SHP77 treated with DMSO at 0.1 percent for 48 hours (cell line): ENCODE data around the gene PRICKLE3.
"Not testable (repeated sequence)": the region's sequence is repeated elsewhere in the genome, so short reads cannot be mapped to it uniquely, and the experiment has no call there.

ENCODE experiments used
- DNase-seq: peaks from one replicate; lab custom pipeline; 2025; lab: John Stamatoyannopoulos, UW

The PRICKLE3 gene

DNA sequence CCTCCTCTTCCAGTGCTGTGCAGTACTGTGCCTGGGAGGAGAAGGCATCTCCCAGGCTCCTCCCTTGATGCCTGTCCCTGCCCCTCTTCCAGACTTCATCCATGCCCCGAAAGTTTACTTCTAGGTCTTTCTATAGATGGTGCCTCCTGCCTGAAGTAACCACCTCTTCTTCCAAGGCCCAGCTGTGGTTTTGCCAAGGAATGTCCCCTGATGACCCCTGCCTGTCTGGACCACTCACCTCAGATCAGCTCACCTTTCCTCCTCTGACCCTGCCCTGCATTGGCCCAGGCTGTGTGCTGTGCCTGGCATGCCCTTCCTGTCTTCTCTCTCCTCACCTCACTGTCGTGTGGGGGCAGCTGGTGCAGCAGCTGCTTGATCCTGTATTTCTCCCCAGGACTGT lies 6.8 kb downstream of the PRICKLE3 start:
- no peak for DNase-seq

DNA sequence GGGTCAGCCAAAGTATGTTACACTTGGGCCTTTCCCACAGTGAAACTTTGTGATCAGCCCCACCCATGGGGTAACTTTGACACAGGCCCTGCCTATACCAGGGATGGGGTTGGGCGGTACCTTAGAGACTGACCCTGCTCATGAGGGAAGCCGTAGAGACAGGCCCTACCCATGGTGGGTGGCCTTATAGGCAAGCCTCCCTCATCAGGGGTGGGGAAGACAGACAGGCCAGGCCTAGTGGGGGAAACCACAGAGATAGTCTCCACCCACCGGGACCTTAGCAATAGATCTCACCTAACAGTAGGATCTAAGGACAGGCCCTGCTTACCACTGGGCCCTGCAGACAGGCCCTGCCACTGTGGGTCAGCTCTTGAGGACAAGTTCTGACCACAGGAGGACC lies 7.6 kb downstream of the PRICKLE3 start:
- DNase-seq: no peak

DNA sequence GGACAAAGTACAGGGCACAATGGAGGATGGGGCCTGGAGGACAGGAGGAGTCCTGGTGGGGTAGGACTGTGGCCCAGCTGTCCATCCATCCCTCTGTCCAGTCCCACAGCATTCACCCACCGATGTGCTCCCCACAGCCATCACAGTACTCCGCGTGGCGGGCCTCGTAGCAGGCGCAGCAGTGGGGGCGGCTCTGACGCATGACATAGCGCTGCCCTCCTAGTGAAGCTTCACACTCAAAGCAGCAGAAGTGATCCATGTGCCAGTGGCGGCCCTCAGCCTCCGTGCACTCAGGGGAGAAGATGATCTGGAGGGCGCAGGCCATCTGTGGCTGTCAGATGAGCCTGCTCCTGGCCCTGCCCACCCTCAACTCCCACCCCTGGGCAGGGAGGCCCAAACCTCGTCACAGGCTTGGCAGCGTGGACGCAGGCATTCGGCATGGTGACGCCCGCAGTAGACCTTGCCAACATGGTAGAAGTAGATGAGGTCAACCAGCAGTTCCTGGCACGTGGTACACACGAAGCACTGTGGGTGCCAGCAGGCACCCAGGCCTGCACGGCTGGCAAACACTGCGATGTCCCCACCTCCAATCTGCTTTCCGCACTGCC lies 8.2 kb downstream of the PRICKLE3 start:
- DNase-seq: no peak

DNA sequence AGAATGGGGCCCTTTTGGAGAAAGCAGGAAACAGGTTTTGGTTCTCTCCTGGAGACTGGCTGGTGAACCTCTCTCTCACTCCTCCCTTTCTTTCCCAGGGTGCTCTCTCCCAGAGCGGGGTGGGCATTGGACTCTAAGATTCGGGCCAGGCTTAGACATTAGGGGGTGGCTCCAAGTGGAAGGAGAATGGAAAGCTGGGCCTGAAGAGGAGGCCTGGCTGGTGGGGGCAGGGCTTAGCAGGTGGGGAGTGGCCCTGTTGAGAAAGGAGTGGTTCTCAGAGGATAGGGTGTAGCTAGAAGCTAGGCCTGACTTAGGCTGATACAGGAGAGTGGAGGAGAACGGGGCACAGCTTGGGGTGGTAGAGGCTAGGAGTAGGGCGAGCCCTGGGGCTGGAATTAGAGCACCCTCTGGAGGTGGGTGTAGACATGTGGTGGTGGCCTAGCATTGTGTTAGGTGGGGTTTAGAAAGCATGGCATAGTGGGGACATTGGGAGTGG lies 8.8 kb downstream of the PRICKLE3 start:
- DNase-seq: no peak

DNA sequence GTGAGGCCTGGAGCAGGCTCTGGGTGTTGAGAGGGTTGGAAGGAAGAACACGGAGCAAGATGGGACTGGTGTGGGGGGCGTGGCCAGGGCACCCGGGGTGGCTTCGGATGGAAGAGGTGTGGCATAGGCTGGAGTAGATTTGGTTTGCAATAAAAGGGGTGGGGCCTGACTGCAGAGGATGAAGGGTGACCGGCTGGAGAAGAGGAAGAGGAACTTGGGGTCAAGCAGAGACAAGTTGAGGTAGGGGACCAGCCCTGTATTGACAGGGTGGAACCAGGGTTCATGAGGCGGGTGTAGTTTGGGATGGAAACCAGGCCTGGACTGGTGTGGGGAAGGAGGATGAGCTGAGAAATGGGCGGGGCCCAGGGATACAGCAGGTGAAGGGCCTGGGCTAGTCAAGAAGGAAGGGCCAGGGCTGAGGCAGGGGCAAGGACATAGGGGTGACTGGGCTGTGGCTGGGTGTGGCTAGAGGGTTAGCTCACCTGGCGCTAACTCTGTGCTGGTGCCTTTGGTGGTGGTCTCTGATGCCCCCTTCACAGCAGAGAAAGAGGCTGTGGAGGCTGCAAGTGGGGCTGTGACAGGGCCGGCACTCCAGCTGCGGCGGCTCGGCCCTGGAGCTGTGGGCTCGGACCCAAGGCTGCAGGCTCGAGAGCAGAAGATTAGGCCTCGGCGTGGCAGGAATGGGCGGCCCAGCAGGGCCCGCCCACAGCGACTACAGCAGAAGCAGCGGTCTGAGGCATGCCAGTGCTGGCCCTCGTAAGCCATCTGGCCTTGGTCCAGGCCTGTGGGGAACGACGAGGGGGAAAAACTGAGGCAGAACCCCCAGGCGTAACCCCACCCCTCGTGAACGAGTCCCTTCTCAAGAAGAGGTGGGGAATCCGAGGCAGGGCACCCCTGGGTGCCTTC lies 9.5 kb downstream of the PRICKLE3 start:
- no peak for DNase-seq

DNA sequence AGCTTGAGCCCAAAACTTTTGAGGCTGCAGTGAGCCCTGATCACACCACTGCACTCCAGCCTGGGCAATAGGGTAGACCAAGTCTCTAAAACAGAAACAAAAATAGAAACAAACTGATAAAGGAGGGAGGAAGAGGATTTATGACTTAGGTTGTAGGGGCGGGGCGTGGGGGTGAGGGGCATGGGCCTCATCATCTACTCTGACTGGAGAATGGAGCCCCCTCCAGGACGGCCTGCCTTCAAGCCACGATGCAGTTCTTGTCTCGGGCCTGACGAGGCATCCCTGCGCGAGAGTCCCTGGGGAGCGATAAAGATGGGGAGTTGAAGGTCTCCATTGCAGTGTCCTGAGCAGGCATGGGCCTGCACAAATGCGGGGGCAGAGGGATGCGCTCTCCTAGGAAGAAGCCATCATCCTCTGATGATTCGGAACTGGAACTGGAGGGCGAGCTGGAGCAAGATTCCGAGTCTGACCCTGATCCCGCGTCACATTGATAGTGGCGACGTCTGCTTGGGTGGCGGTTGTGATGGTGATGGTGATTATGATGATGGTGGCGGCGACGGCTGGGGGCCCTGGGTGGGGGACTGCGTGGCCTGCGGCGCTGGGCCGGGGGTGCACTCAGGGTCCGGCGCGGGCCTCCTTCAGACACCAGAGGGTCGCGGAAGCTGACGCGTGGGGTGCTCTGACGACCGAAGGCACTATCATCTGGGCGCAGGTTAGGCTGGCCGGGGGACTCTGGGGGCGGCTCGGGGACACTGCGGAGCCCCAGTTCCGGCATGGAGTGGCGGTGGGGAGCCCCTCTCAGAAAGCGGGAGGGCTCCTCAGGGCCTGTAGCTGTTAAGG lies 10.5 kb downstream of the PRICKLE3 start:
- no peak for DNase-seq

DNA sequence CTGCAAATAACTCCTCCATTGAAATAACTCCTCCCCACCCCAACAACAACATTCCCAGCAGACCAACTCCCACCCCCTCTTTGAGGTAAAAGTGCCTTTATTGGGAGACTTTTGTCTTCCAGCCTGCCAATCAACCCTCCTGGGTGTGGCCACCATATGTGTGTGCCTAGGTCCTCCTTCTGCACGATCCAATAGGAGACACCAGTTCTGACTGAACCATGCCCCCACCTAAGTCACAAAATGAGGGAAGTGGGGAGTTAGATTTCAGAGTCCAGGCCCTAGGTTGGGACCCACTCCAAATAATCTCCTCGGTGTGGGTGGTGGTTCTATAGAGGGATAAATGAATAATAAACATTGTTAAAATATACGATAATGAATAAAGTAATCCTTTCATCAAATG lies 11.4 kb downstream of the PRICKLE3 start:
- no peak for DNase-seq

DNA sequence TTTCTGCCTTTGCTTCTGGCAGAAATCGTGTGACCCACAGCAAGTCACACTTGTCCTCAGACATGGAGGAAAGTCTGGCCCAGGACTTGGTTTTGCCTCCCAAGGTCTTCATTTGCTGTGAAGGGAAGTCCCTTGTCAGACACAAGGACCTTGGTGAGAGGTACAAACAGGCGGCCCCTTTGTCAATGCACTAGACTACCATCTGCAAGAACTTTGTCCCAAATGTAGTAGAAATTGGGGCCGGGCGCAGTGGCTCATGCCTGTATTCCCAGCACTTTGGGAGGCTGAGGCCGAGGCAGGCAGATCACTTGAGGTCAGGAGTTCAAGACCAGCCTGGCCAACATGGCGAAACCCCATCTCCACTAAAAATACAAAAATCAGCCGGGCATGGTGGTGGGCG lies 12.6 kb downstream of the PRICKLE3 start:
- DNase-seq: not testable (repeated sequence)

DNA sequence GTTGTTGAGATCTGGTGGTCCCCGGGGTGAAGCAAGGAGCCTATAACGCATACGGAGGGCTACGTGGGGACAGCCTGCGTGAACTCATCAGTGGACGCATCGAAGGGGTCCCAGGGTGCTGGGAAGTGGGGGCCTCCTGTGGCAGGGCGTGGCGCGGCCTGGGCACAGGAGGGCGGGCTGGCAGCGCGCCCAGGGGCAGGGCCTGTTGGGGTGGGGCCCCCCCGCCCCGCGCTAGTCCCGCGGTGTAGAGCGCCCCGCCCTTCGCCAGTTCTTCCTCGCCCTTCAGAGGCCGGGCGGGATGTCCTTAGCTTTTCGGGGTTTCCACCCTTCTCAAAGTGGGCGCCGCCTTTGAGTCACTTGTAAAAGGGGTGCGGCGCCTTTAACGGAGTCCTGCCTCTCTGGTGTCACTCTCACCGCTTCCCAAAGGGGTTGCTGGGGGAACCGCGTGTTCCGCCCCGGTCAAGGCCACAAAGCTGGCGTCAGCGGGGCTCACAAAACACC lies 13.8 kb downstream of the PRICKLE3 start:
- no peak for DNase-seq

DNA sequence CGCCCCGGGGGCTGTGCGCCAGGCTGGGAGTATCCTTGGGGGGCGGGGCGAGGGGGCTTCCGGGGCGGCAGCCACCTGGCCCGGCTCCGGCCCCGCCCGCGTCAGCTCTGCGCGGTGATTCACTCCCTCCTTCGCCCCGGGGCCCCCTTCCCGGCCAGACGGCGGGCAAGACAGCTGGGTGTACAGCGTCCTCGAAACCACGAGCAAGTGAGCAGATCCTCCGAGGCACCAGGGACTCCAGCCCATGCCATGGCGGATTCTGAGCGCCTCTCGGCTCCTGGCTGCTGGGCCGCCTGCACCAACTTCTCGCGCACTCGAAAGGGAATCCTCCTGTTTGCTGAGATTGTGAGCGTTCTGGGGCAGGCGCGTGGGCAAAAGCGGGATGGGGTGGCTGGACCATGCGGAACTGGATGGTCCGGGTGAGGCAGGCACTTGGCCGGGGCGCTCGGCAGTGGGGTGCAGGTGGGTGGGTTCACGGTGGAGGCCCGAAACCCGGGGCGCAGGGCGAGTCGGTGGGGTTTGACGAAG lies 14.4 kb downstream of the PRICKLE3 start, which contains the start of gene PLP2:
Gene PLP2 (plus strand): TSS at position 147 of the 528 bp plus-strand sequence. CDS start 103 bp downstream, at position 250.
- no peak for DNase-seq

DNA sequence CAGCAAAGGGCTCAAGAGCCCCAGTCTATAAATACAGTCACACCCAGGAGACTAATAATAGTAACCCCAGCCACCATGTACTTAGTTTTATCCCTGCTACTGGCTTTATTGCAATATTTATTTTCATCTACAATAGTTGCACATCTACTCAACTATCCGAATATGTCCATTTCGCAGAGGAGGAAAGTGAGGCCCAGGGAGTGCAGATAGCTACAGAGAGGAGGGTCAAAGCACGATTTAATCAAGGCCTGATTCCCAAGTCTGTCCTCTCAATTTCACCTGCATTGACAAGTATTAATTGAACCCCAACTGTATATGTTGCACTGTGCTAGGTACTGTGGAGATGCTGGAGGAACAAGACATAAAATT lies 18.4 kb downstream of the PRICKLE3 start:
- DNase-seq: no peak

DNA sequence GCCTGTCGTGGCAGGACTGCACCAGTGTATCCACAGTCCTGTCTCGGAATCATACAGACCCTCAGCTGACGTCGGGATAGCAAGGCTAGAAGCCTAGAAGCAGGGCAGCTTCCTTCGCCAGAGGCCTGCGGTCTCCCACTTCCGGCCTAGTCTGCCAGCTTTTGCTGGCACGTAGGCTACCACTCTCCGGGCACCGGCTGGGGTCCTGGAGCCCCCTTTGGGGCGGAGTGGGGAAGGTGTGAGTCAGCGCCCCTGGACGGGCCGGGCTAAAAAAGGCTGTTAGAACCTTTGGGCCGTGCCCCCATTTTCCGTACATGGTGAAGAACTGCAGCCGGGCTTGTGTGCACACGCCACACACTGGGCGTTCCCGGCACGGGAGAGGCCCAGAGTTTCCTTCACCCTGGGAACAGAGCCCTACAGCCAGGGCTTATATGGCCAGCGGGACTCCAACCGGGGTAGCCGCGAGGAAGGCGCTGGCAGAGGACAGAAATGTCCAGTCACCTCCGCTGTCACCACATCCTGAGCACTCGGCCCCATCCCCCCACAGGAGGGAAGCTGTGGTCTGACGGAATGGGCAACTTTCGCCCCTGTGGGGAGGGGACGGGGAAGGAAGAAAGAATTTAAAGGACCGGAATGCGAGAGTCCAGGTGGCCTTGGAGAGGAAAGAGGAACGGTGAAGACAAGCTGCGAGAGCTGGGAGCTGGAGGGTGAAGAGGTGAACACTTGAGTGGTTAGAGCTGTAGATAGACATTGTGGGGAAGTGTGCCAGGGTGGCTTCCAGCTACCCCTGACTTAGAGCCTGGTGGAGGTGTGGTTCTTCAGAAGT lies 19.0 kb downstream of the PRICKLE3 start:
- DNase-seq: peak; percentile 26

DNA sequence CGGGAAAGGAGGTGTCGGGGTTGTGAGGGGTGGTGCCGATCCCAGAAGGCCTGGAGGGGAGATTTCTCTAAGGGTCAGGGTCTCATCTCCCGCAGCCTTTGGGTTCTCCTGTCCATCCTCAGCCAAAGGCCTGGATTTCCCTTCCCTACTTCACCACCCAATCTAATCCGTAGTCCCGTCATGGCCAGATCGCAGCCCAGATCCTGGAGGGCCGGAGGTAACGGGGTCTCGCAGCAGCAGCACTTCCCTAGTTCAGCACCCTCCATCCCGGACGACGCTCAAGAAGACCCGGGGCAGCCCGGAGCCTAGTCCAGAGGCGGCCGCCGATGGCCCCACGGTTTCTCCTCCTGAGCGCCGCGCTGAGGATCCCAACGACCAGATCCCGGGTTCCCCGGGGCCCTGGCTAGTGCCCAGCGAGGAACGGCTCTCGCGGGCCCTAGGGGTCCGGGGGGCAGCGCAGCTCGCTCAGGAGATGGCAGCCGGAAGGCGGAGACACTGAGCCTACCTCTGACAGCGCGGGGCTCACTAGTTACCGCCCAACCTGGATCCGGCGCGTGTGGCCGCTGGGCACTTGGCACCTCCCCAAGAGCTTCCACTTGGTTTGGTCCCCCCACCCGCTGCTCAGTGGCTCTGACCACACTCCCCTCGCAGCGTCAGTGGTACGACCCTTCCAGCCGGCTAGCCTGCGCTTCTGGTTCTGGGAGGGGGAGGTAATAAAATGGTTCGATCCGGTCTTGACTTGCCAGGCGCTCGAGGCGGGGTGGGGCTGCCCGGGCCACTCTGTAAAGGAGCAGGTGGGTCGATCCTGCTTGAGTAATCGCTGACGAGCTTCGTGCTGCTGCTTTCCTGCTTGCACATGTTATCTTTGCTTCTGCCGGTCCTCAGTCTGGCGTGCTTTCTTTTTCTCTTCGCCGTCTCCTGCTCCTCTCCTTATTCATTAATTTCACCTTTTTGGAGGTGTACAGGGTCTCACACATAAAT lies 20.0 kb downstream of the PRICKLE3 start:
- peak; percentile 88 for DNase-seq

DNA sequence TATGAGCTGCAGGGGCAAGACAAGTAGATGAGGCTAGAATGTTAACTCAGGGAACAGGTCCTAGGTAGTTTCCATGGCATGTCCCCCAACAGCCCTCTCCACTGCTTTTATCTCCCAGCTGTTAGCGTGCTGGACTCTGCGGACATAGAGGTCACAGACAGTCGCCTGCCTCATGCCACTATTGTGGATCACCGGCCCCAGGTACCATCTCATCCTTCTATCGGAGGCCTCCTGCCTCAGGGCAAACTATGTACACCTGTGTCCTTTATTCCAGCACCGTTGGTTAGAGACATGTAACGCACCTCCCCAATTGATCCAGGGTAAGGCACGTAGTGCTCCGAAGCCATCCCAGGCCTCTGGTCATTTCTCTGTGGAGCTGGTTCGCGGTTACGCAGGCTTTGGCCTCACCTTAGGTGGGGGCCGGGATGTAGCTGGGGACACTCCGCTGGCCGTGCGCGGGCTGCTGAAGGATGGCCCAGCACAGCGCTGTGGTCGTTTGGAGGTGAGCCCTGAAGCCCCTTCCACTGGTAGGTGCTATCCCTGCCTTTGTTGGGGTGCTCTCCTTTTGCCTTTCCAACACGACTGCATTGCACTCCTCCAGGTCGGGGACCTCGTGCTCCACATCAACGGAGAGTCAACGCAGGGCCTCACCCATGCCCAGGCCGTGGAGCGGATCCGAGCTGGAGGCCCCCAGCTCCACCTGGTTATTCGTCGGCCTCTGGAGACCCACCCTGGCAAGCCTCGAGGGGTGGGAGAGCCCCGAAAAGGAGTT lies 21.4 kb downstream of the PRICKLE3 start:
- DNase-seq: no peak

DNA sequence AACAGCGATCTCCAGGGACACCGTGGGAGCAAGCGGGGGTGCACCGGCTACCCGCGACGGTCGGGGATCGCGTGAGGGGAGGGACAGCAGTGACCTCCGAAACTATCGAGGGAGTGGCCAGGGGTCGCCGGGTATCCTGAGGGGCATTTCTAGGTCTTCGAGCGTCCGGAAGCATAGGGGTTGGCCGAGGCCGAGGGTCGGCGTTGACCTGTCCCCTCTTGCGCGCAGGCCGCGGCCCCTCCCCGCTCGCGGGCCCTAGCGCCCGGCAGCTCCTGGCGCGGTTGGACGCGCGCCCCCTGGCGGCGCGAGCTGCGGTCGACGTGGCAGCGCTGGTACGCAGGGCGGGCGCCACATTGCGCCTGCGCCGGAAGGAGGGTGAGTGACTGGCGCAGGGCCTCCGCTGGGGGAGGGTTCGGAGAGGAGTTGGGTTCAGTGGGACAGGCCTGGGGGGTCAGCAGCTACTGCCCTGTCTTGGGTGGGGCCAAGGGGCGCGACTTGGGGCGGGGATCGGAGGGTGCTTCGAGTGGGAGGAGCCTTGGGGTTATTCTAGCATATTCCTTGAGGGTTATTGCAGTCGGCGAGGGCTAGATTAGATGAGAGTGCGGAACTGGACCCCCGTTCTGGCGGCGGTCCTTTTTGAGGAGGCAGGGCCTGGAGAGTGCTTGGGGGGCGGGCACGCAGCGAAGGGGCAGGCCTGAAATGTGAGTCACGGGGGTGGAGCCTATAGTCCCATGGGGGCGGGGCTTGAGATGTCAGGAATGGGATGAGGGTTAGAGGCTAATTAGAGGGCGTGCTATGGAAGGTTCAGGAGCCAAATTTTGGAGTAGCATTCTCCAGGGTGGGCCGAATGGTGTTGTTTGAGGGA lies 22.4 kb downstream of the PRICKLE3 start:
- peak; percentile 44 for DNase-seq

DNA sequence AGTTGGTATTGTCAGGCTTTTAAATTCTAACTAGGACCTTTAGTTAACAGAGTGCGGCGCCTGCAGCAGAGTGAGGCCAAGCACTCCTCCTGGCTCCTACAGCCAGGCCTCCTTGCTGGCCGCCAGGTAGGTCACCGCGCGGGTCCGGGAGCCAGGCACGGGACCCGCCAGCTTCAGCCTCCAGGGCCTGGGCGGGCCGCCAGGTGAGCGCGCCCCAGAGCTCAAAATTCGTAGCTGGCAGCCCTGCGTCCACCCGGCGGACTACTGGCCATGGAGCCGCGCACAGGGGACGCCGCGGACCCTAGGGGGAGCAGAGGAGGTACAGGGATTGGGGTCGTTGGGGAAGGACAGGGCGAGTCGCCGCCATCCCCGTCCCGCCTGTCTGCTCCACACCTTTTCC lies 23.6 kb downstream of the PRICKLE3 start, which contains the start of gene MAGIX:
Gene MAGIX (plus strand): TSS at position 139 of the 400 bp plus-strand sequence. CDS start 132 bp downstream, at position 271.
- DNase-seq: no peak

DNA sequence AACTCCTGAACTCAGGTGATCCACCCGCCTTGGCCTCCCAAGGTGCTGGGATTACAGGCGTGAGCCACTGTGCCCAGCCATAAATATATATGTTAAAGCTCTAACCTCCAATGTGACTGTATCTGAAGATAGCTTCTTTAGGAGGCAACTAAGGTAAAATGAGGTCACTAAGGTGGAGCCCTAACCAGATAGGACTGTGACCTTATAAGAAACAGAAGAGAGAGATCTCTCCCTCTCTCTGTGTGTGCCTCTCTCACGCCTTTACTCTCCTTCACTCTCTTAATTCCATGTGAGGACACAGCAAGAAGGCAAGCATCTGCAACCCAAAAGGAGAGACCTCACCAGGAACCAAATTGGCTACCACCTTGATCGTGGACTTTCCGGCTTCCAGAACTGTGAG lies 24.5 kb downstream of the PRICKLE3 start:
- DNase-seq: no peak

DNA sequence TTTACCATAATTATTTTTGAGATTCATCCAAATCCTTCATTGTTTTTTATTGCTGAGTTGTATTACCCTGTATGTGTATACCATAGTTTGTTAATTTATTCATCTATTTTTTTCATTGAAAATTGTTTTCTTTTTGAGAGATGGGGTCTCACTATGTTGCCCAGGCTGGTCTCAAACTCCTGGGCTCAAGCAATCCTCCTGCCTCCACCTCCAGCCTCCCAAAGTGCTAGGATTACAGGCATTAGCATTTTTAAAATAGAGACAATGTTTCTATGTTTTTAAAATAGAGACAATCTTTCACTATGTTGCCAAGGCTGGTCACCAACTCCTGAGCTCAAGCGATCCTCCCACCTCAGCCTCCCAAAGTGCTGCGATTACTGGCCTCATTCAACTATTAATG lies 25.3 kb downstream of the PRICKLE3 start:
- DNase-seq: no peak
